GM21447 (cell line): ENCODE data around the gene CCDC12.

Experiments
- ATAC-seq: cut with Tn5 transposase; IDR thresholded peaks from one replicate; pipeline ENCODE4 v1.9.1; 2021; ENCODE audit not compliant: unreplicated experiment

CCDC12 gene

GRCh38 chr3:46895761-46896160, 80.8 kb downstream of the CCDC12 start:
- no peak for ATAC-seq

GRCh38 chr3:46895204-46895660, 81.3 kb downstream of the CCDC12 start:
- no peak for ATAC-seq

DNA sequence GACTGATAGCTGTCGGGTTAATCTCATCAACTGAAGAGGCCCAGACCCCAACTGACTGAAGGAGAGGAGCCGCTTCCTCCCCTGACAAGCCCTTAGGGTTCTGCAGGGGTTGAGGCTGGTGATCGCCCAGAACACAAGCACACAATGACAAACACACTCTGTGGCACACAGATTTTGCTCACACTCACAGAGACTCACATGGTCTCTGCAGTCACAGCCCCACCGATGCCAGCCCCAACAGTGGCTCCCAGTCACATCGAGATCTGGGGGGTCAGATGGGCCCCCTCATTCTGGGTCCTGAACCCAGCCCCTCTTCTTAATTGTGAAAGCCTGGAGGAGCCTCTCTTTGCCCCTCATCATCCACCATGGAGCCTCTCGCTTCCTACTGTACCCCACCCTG, 82.3 kb downstream of the CCDC12 start:
- ATAC-seq: no peak

DNA sequence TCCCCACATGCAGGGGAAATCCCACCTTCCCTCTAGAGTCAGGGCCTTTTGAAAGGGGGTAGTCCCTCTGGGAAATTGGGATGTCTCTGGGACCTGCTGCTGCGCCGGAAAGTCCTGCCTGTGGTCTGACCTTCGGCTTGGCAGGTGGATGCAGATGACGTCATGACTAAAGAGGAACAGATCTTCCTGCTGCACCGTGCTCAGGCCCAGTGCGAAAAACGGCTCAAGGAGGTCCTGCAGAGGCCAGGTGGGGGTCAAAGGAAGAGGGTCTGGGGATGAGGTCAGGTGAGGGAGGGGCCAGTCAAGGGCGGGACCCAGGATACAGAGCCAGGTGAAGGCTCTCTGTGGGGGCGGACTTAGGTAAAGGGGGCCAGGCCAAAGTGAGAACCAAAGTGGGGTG, 82.8 kb downstream of the CCDC12 start:
- no peak for ATAC-seq

GRCh38 chr3:46893146-46893748, 83.3 kb downstream of the CCDC12 start:
- no peak for ATAC-seq

DNA sequence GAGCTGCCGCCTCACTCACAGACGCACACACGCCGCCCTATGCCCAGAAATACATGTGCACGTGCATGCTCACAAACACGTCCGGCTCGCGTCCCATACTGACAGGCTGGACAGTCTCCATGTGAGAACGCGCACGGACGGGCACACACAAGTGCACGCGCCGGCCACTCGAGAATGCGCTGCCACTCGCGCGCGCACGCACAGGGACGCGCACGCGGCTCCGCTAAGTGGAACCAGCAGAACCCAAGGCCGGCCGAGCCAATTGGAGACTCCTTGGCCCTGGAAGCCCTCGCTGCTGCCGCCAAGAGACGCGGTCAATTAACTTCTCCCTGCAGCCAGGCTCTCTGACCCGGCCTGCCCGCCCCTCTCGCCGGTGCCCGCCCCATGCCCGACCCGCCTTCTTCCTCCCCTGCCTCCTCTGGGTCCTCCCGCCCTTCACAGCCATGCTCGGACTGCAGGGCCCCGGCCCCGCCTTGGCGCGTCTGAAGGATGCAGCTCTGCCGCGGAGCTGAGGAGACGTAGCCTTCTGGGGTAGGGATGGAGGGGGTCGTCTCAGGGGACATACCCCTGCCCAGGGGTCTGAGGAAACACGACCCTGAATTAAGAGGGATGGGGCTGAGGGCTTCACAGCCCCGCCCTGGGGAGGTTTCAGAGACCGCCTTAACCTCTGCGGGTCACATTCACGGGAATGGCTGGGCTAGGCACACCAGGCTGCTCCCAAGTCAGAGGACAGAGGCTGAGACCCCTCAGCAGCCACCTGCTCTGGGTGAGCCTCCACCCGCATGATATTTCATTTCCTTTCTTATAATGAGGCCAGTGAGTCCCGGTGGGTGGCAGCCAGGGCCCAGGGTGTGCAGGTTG, 84.0 kb downstream of the CCDC12 start:
- no peak for ATAC-seq

DNA sequence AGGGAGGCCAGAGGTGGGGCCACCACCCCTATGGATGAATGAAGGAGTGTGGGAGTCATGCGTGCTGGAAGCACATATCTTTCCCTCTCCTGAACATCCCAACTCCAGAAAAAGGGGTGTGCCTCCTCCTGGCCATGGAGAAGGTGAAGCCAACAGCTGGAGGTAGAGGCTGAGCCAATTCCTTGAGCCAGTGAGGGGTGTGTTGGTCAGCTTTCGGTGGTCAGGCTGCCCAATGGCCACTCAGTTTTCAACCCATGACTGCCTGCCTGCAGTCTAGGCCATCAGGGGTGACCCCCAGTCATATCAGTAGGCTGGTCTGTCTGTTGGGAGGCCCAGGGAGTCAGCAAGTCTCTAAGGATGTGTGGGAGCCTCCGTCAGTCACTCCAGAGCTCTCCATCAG, 85.4 kb downstream of the CCDC12 start:
- no peak for ATAC-seq

DNA sequence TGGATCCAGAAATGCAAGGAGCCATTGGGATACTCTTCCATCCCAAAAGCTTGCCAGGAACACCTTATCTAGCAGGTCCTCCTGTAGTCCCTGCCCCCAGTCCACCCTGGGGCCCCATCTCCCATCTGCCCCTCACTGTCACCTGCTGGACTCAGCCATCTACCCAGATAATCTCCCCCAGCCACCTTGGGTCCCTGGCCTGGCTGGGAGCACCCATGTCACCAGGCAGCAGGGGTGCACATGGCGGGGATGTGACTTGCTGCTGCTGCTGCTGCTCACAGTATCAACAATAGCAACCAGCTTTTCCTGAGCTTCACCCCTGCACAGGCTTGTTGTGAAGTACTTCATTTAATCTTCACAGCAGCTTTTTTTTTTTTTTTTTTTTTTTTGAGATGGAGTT, 86.4 kb downstream of the CCDC12 start:
- no peak for ATAC-seq

GRCh38 chr3:46889381-46890110, 87.0 kb downstream of the CCDC12 start:
- no peak for ATAC-seq

GRCh38 chr3:46888705-46889104, 87.8 kb downstream of the CCDC12 start:
- ATAC-seq: no peak

GRCh38 chr3:46887980-46888494, 88.5 kb downstream of the CCDC12 start:
- no peak for ATAC-seq

DNA sequence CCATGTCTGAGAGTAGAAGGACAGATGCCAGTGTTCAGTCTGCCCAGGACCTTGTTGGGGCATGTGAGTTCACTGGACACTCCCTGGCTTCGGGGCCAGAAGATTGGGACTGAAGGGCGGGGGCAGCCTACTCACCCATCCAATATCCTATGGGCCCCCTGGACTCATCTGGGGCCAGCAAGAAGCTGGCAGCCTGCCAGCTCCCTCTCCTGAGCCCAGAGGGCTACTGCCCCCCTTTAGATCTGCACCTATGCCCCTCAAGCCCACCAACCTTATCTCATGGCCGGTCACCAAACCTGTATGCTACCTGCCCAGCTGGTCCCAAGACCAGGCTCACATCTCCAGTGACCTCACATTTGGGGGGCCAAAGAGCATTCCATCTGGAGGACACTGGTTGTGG, 90.9 kb downstream of the CCDC12 start:
- ATAC-seq: no peak

- ATAC-seq: no peak
These were observed 91.6 kb downstream of the CCDC12 start for GRCh38 chr3:46884929-46885328.

GRCh38 chr3:46884427-46884826, 92.1 kb downstream of the CCDC12 start:
- no peak for ATAC-seq

DNA sequence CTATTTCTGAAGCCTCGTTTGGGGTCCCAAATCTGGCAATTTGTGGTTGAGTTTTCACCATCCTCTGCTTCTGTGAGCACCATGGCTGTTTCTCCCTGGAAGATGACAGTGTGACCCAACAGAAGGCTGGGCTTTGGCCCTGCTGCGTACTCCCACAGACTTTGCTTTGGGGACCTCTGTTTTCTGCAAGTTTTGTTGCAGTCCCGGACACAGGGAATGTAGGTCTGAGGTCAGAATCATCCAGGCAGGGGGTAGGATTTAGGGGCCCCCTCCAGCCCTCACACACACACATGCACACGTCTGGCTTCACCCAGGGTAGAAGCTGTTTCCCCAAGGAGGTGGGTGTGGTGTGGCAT, 92.7 kb downstream of the CCDC12 start:
- ATAC-seq: no peak

GRCh38 chr3:46883054-46883829, 93.3 kb downstream of the CCDC12 start:
- ATAC-seq: no peak

GRCh38 chr3:46882377-46883053, 94.0 kb downstream of the CCDC12 start:
- ATAC-seq: no peak

GRCh38 chr3:46881596-46882376, 94.8 kb downstream of the CCDC12 start:
- ATAC-seq: no peak

GRCh38 chr3:46880884-46881595, 95.5 kb downstream of the CCDC12 start:
- ATAC-seq: no peak
